Left ventricle myocardium inferior (tissue), 1 donor: ENCODE data around the gene RARA. TPM values are rescaled to one million over a fixed set of nuclear protein-coding genes. Genes with fewer than 3 reads are reported as not detected.

Experiments
- DNase-seq: peaks from one replicate; pipeline ENCODE4 v3.0.0-alpha.2; 2020
- H3K27ac ChIP-seq: fragments of 200-600 bp; replicated peaks from 2 replicates; pipeline ENCODE4 v1.8.0; 2021
- H3K27me3 ChIP-seq: fragments of 200-600 bp; 2 replicates; pipeline ENCODE4 v1.8.0; 2021; ENCODE audit warnings: low read depth
- H3K36me3 ChIP-seq: fragments of 200-600 bp; 2 replicates; pipeline ENCODE4 v1.8.0; 2021
- H3K4me1 ChIP-seq: fragments of 200-600 bp; 2 replicates; pipeline ENCODE4 v1.8.0; 2021
- H3K4me3 ChIP-seq: fragments of 200-600 bp; 2 replicates; pipeline ENCODE4 v1.8.0; 2021; ENCODE audit warnings: mild to moderate bottlenecking, moderate library complexity
- H3K9me3 ChIP-seq: fragments of 200-600 bp; replicated peaks from 2 replicates; pipeline ENCODE4 v1.8.0; 2021
- intact Hi-C: fragments of 100-400 bp; cut with micrococcal nuclease; formaldehyde crosslinking; loops from one replicate; pipeline ENCODE4 v1.11.0; 2022
- total RNA-seq: library from RNA; stranded (reverse); fragmentation: NEBNext Ultra II Directional; extraction: Animal tissue kit (Norgen Biotek cat#: 25700); gene quantifications from one replicate; pipeline ENCODE4 v1.2.1, GENCODE V29; 2021
- TF ChIP-seq, protein P1 (sequence below): fragments of 200-600 bp; IDR thresholded peaks from 2 replicates; pipeline ENCODE4 v1.8.0; 2021; ENCODE audit warnings: antibody characterized with exemption, mild to moderate bottlenecking, borderline replicate concordance
- donor health status: DM: no; HTN: yes; CAD: no; lungs with severe emphysema.

The RARA gene
- total RNA-seq, 1 donor from 2014 or later, result 17.1 TPM

DNA sequence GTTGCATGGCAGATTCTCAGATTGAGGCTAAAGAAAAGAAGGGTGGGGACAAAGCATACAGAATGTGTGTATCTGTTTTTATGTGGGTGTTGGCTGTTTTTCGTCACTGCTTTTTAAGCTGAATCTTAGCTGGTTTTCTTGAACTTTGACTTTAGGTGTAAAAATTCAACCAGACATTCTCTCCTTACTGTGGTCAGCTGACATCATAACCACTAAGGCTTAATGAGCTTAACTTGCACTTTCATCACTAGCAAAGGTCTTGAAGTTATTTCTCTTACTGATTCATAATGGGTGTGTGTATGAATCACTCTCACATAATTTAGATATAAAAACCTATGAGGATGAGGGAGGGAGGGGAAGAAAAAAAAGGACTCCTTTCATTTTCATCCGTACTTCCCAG lies 25.3 kb upstream of the RARA start:
- Histone ChIP-seq H3K36me3 (peaks cover 40% of the 10 kb centered on the region), H3K27me3 (no peaks in the 10 kb centered on the region), H3K4me1 (peaks cover 36% of the 10 kb centered on the region), H3K9me3 (no peaks in the 10 kb centered on the region), H3K4me3 (no peak overlapping the region), H3K27ac (peak overlapping the region; percentile 59)
- intact Hi-C loops, result no loop called here
- no peak for DNase-seq
- TF ChIP-seq, protein P1, sequence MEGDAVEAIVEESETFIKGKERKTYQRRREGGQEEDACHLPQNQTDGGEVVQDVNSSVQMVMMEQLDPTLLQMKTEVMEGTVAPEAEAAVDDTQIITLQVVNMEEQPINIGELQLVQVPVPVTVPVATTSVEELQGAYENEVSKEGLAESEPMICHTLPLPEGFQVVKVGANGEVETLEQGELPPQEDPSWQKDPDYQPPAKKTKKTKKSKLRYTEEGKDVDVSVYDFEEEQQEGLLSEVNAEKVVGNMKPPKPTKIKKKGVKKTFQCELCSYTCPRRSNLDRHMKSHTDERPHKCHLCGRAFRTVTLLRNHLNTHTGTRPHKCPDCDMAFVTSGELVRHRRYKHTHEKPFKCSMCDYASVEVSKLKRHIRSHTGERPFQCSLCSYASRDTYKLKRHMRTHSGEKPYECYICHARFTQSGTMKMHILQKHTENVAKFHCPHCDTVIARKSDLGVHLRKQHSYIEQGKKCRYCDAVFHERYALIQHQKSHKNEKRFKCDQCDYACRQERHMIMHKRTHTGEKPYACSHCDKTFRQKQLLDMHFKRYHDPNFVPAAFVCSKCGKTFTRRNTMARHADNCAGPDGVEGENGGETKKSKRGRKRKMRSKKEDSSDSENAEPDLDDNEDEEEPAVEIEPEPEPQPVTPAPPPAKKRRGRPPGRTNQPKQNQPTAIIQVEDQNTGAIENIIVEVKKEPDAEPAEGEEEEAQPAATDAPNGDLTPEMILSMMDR, result no peak

DNA sequence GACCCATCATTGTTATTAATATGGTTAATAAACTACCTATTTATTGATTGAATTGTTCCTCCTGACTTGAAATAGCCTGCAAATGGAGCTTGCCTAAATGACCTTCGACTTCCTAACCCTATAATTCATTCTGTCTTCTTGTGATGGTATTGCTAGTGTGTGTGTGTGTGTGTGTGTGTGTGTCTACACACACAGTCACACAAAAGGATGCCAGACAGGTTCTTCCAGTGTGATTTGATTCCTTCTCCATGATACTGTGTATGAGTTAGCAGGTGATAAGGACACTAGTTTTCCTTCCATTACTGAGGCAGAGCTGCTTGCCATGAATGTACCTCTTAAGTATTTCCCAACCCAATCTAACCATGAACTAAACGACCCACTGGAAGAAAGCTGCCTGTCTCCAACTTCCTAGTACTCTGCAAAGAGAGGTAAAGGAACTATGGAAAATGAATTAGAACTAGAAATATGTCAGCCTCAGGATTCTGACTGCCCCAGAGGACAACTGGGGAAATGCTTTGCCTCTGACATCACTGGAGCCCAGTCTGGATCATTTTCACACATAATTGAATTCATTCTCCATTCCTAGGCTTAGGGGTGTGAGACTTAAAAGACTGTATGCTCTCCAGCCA lies 24.8 kb upstream of the RARA start:
- peaks cover 35% of the 10 kb centered on the region for H3K36me3 ChIP-seq
- H3K4me3 ChIP-seq, result no peak overlapping the region
- peak overlapping the region; percentile 59 for H3K27ac ChIP-seq
- intact Hi-C loops, result no loop called here
- no peak for DNase-seq
- TF ChIP-seq, protein P1, result peak; percentile 34
- no peaks in the 10 kb centered on the region for H3K9me3 ChIP-seq
- H3K27me3 ChIP-seq, result no peaks in the 10 kb centered on the region
- peaks cover 40% of the 10 kb centered on the region for H3K4me1 ChIP-seq

DNA sequence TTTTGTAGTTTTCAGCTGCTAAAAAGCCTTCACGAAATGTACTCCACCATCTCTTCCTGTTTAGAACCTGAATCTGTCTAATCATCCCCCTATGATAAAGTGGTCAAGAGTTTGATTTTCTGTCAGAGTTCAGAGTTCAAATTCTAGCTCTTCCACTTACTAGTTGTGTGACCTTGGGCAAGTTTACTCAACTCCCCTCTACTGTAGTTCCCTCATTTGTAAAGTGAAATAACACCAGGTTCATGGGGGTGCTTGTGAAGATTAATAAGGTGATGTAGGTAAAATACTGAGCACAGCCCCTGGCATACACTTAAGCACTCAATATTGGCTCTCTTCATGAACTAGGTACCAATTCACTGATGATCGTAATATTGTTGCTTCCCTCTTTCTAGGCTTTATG lies 22.5 kb upstream of the RARA start:
- H3K9me3 ChIP-seq, result no peaks in the 10 kb centered on the region
- no peak for DNase-seq
- H3K4me3 ChIP-seq, result no peak overlapping the region
- peaks cover 49% of the 10 kb centered on the region for H3K4me1 ChIP-seq
- TF ChIP-seq, protein P1, result no peak
- no peak overlapping the region for H3K27ac ChIP-seq
- H3K27me3 ChIP-seq, result no peaks in the 10 kb centered on the region
- intact Hi-C loops, result no loop called here
- peaks cover 13% of the 10 kb centered on the region for H3K36me3 ChIP-seq

DNA sequence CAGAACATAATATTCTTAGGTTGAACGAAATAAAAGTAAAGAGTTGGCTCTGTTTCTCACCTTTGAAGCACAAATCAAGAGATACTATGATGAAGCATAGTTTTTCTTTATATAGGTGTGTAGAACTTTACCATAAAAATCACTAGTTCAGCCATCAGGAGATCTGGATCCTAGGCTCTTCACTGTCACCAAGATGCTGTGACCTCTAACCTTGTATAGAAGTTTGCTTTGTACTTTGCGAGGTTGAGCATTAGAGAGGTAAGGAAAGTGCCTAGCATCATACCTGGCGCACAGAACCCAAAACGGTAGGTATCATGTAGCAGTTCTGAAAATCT lies 21.9 kb upstream of the RARA start:
- H3K36me3 ChIP-seq, result peaks cover 7% of the 10 kb centered on the region
- H3K27me3 ChIP-seq, result no peaks in the 10 kb centered on the region
- peak overlapping the region; percentile 65 for H3K4me3 ChIP-seq
- TF ChIP-seq, protein P1, result no peak
- intact Hi-C loops, result no loop called here
- peak overlapping the region; percentile 62 for H3K27ac ChIP-seq
- DNase-seq, result no peak
- H3K9me3 ChIP-seq, result no peaks in the 10 kb centered on the region
- peaks cover 53% of the 10 kb centered on the region for H3K4me1 ChIP-seq

DNA sequence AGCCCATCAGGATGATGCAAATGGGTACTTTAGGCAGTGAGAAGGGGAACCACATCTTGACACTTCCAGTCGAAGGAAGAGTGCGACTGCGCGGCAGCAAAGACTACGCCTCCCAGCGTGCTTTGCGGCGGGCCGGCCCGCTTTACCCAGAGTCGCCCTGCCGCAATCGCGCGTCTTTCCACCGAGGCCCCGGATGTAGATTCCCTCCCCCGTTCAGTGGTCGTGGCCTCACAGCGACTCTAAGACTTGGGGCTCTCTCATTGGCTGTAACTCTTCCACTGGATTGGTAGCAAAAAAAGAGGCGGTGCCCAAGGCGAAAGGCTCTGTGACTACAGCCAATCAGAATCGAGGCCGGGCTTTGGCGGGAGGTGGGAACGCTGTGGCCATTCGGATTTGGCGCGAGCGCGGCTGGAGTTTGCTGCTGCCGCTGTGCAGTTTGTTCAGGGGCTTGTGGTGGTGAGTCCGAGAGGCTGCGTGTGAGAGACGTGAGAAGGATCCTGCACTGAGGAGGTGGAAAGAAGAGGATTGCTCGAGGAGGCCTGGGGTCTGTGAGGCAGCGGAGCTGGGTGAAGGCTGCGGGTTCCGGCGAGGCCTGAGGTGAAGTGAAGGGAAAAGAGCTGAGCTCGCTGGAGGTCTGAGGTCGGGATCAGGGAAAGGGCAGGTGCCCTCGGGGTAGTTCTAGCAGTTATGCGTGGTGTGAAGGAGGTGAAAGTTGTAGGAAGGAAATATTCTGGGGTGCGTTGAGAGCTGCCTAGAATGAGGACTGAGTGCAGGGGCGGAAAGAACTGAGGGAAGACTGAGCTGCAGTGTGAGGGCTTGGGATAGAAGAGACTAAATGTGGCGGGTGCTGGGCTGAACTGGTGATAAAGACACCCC lies 21.2 kb upstream of the RARA start, which contains the start of gene CDC6:
TSS of gene CDC6 (plus strand) at position 386 of the 876 bp plus-strand sequence. CDS start 1,542 bp downstream, outside the sequence.
- TF ChIP-seq, protein P1, result no peak
- H3K4me3 ChIP-seq, result peak within 1 kb of the TSS; percentile 65
- peak within 1 kb of the TSS; percentile 62 for H3K27ac ChIP-seq
- H3K36me3 ChIP-seq, result peaks cover under 1% of the 10 kb centered on the region
- peaks cover 59% of the 10 kb centered on the region for H3K4me1 ChIP-seq
- H3K9me3 ChIP-seq, result no peaks in the 10 kb centered on the region
- intact Hi-C loops, result no loop called here
- peak; percentile 98 for DNase-seq
- H3K27me3 ChIP-seq, result no peaks in the 10 kb centered on the region
